NCI-H526 treated with DMSO at 0.1 percent for 48 hours (cell line): ENCODE data around the gene UNC93B1.
"Not testable (repeated sequence)": the region's sequence is repeated elsewhere in the genome, so short reads cannot be mapped to it uniquely, and the experiment has no call there.

ENCODE experiments used
- DNase-seq: peaks from one replicate; lab custom pipeline; 2025; lab: John Stamatoyannopoulos, UW

The UNC93B1 gene

DNA sequence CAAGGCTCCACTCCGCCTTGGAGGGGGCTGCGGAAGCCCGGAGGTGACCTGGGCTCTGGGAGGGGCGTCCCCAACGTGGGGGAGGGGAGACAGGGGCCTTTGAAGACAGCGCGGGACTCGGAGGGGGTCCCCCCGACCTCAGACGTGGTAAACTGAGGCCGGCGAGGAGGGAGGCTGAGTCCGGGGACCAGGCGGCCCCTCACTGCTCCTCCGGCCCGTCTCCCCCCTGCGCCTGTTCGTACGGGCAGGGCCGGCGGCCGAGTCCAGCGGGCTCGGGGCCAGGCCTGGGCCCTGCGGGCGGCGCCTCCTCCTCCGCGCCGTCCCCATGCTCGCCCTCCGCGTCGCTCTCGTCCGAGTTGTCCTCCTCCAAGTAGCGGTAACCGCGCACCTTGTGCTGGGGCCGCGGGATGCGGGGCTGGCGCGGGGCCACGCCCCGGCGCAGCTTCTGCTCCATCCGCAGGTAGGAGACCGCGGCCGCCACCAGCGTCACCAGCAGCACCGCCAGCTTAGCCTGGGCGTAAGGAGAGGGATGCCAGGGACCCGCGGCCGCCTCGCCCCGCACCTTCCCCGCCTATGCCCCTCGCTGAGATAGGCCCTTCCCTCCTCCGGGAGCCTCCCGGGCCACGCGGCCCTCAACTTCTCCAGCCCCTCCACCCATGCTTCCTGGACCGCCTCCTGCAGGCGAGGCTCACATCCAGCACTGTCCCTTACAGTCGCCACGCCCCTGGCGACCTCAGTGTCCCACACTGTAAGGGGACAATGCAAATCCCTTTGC is 12.4 kb downstream of the UNC93B1 start:
- not testable (repeated sequence) for DNase-seq

DNA sequence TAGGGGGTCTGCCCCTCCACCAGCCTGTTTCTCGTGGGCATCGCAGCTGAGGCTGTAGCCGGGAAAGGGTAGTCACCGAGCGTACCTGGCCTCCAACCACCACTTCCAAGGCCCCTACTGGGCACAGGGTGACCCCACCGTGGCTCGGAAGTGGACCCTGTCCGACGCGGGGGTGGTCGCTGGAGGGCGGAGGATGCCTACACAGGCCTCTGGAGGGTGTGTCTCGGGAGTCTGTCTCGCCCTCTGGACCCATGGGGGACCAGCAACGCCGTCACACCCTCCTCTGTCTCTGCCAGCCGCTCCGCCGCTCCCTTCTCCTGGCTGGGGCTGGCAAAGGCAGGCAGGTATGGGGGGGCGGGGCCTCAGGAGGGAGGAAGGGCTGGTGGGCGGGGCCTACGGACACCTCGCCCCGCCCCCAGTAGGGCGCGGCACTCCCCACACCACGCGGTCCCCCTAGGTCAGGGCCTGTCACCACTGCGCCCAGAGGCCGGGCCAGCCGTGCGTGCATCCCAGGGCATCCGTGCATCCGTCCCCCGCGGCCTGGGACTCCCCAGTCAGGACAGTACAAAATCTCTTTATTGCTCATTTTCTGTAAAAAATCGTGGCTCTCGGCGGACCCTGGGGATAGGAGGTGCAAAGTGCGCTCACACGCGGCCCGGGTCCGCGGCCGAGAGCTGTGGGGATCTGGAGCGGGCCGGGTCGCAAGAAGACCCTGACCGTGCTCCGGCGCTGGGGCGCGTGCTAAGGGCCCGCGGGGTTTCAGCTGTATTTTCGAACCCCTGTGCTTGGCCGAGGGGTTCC is 13.2 kb downstream of the UNC93B1 start:
- not testable (repeated sequence) for DNase-seq

GRCh38 chr11:67985302-67985701 is 18.6 kb downstream of the UNC93B1 start:
- DNase-seq = not testable (repeated sequence)

- no peak for DNase-seq
Observed at GRCh38 chr11:67983951-67984350, 19.9 kb downstream of the UNC93B1 start.

DNA sequence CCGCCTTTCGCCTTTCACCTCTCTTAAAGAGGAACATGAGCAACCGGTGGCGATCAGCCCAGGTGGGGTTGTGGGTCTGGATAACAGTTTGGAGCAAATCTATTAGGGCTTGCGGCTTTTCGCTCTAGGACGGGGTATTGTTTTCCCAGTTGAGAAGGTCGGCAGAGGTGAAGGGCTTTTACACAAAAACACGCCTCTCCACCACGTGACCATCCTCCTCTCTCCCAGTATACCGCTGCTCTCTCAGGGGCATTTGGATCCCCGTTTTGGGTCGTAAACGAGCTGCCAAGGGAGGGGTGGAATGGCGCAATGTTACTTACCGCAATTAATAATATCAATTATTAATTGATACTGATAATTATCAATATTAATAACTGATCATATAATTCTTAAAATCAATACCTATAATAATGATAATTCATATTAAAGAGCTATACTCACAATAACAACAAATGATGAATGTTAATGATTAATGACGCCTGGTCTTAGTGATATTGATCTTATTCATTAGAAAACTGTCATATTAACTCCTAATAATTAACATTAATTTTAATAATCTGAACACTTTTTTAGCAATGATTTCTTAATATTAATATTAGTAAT is 21.5 kb downstream of the UNC93B1 start:
- DNase-seq = not testable (repeated sequence)

DNA sequence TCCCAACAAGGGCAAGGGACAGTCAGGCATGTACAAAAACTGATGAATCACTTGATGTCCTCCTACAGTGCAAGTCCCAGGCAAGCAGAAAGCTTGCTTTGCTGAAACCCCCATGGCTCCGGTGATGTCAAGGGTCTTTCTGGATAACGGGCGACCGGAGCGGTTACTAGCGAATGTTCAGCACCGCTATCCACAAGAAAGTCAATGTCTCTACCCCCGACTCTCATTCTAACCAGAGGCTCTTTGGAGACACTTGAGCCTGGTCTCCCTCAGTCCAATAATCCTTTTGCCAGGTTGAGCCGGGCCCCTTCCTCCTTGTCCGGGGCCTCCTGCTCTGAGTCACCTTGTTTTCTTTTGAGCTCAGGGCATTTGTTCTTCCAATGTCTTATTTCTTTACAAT is 22.7 kb downstream of the UNC93B1 start:
- DNase-seq = not testable (repeated sequence)

- DNase-seq = peak; percentile 83
Observed at GRCh38 chr11:67978766-67979418, 25.0 kb downstream of the UNC93B1 start.

DNA sequence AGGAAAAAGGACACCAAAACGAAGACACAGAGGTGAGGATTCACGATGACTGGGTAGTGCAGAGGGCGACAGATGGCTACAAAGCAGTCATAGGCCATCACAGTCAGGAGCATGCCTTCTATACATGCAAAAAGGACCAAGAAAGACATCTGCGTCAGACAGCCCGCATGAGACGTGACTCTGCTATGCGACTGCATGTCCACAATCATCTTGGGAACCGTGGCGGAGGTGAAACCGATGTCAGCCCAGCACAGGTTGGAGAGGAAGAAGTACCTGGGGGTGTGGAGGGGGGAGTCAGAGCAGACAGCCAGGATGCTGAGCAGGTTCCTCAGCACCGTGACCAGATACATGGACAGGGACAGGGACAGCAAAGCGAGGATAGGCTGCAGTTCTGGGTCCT is 29.2 kb downstream of the UNC93B1 start:
- DNase-seq = not testable (repeated sequence)

- DNase-seq = not testable (repeated sequence)
Observed at GRCh38 chr11:67965830-67966348, 38.0 kb downstream of the UNC93B1 start.

GRCh38 chr11:67964746-67965145 is 39.2 kb downstream of the UNC93B1 start:
- not testable (repeated sequence) for DNase-seq

DNA sequence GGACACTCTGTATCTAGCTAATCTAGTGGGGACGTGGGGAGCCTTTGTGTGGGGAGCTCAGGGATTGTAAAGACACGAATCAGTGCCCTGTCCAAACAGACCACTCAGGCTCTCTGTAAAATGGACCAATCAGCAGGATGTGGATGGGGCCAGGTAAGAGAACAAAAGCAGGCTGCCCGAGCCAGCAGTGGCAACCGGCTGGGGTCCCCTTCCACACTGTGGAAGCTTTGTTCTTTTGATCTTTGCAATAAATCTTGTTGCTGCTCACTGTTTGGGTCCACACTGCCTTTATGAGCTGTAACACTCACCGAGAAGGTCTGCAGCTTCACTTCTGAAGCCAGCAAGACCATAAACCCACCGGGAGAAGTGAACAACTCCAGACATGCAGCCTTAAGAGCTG is 40.0 kb downstream of the UNC93B1 start:
- not testable (repeated sequence) for DNase-seq

DNA sequence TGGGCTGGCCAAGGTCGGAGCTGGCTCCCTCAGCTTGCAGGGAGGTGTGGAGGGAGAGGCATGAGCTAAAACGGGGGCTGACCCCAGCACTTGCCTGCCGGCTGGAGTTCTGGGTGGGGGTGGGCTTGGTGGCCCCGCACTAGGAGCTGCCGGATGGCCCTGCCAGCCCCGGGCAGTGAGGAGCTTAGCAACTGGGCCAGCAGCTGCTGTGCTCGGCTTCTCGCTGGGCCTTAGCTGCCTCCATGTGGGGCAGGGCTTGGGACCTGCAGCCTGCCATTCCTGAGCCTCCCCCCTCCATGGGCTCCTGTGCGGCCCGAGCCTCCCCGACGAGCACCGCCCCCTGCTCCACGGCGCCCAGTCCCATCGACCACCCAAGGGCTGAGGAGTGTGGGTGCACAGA is 40.7 kb downstream of the UNC93B1 start:
- not testable (repeated sequence) for DNase-seq

DNA sequence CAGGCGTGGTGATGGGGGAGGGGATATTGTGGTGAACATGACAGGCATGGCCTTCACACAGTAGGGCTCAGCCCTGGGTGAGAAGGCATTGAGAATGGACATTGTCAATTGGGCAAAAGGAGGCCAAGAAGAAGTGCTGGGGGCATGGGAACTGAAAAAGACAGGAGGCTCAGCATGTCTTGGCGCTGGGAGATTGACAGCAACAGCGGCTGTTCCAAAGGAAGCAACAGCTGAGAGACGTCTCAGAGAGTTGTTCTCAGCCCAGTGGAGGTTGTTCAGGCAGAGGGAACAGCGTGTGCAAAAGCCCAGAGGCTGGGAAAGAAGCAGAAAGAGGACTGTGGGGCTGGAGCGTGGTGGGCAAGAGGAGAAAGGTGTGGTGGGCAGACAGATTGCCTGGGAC is 47.7 kb downstream of the UNC93B1 start:
- not testable (repeated sequence) for DNase-seq

GRCh38 chr11:67955461-67956007 is 48.4 kb downstream of the UNC93B1 start:
- DNase-seq = peak; percentile 37

DNA sequence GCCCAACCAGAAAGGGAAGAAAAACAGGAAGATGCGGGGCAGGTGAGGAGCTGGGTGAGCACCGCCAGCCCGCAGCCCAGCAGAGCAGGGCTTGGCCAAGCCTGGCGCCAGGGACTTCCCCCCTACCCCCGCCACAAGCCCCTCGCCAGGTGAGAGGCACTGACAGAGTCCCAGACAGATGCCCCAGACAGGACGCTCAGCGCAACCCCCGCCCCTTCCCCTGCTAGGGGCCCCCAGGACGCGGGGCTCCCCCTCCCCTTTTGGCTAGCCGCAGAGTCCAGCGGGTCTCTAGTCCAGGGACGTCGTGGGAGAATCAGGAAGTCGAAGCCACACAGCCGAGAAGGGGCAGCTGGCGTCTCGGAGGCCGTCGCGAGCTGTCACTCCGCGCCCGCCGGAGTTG is 48.9 kb downstream of the UNC93B1 start:
- DNase-seq = not testable (repeated sequence)

- DNase-seq = not testable (repeated sequence)
Observed at GRCh38 chr11:67954251-67954650, 49.6 kb downstream of the UNC93B1 start.

GRCh38 chr11:67950705-67951104 is 53.2 kb downstream of the UNC93B1 start:
- not testable (repeated sequence) for DNase-seq

- DNase-seq = not testable (repeated sequence)
Observed at GRCh38 chr11:67947785-67948184, 56.1 kb downstream of the UNC93B1 start.

GRCh38 chr11:67946403-67946802 is 57.5 kb downstream of the UNC93B1 start:
- DNase-seq = not testable (repeated sequence)

- DNase-seq = not testable (repeated sequence)
Observed at GRCh38 chr11:67943406-67943805, 60.5 kb downstream of the UNC93B1 start.
